ENCODE measurements around the gene SUMO3.

Gene SUMO3

GRCh38 chr21:44789880-44790279 is 28.0 kb downstream of the SUMO3 start:
- Histone ChIP-seq H3K4me3 (ENCODE audit: low read depth, low read length) (no peak overlapping the region), H3K27me3 (no peaks in the 10 kb centered on the region), H3K9me3 (no peaks in the 10 kb centered on the region), H3K4me1 (no peaks in the 10 kb centered on the region), H3K36me3 (peaks cover 53% of the 10 kb centered on the region)
- TF ChIP-seq, protein P1, sequence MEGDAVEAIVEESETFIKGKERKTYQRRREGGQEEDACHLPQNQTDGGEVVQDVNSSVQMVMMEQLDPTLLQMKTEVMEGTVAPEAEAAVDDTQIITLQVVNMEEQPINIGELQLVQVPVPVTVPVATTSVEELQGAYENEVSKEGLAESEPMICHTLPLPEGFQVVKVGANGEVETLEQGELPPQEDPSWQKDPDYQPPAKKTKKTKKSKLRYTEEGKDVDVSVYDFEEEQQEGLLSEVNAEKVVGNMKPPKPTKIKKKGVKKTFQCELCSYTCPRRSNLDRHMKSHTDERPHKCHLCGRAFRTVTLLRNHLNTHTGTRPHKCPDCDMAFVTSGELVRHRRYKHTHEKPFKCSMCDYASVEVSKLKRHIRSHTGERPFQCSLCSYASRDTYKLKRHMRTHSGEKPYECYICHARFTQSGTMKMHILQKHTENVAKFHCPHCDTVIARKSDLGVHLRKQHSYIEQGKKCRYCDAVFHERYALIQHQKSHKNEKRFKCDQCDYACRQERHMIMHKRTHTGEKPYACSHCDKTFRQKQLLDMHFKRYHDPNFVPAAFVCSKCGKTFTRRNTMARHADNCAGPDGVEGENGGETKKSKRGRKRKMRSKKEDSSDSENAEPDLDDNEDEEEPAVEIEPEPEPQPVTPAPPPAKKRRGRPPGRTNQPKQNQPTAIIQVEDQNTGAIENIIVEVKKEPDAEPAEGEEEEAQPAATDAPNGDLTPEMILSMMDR (IDR thresholded peaks at IDR 0.05; ENCODE audit: low read depth, low read length): no peak
- DNase-seq: no peak

DNA sequence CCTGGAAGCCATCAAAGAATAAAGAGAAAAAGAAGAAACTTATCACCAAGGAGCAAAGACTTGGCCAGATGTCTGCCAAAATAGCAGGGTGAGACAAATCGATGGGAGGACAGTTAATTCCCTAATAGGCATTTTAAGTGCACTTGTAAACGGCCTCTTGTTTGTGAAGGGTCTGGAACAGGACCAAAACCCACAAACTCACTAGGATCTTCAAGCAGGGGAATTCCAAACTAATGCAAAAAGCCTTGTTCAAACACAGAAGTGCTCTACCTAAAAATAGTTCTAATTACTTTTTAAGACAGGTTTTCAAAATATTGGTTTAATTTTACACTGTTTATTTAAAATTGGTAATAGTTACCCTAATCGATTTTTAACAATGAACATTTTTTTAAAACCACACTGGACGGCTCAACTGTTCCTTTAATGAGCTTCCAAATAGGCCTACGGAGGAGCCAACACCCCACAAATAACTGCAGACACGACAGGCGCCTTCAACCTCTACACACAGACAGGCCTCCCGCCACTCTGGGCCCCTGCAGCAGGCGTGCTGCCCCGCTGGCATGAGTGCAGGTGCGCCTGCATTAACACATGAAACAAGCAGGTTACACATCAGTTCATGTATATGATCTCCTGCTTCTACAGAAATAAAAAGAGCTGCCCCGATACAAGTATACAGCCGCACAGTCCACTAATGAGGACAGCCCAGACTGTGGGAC is 32.1 kb downstream of the SUMO3 start:
- peaks cover 45% of the 10 kb centered on the region for H3K36me3 ChIP-seq
- H3K4me1 ChIP-seq: no peaks in the 10 kb centered on the region
- TF ChIP-seq, protein P1 (IDR thresholded peaks at IDR 0.05; ENCODE audit: low read depth, low read length): no peak
- DNase-seq: no peak
- H3K9me3 ChIP-seq: no peaks in the 10 kb centered on the region
- no peaks in the 10 kb centered on the region for H3K27me3 ChIP-seq
- no peak overlapping the region for H3K4me3 ChIP-seq (ENCODE audit: low read depth, low read length)

- H3K4me1 ChIP-seq: no peaks in the 10 kb centered on the region
- no peaks in the 10 kb centered on the region for H3K27me3 ChIP-seq
- H3K36me3 ChIP-seq: peaks cover 41% of the 10 kb centered on the region
- TF ChIP-seq, protein P1 (IDR thresholded peaks at IDR 0.05; ENCODE audit: low read depth, low read length): no peak
- no peak overlapping the region for H3K4me3 ChIP-seq (ENCODE audit: low read depth, low read length)
- DNase-seq: no peak
- no peaks in the 10 kb centered on the region for H3K9me3 ChIP-seq
Measured at GRCh38 chr21:44784810-44785209, 33.1 kb downstream of the SUMO3 start.

GRCh38 chr21:44783020-44783696 is 34.7 kb downstream of the SUMO3 start:
- TF ChIP-seq, protein P1 (IDR thresholded peaks at IDR 0.05; ENCODE audit: low read depth, low read length): no peak
- Histone ChIP-seq H3K4me3 (ENCODE audit: low read depth, low read length) (no peak overlapping the region), H3K4me1 (no peaks in the 10 kb centered on the region), H3K27me3 (no peaks in the 10 kb centered on the region), H3K36me3 (peaks cover 50% of the 10 kb centered on the region), H3K9me3 (no peaks in the 10 kb centered on the region)
- DNase-seq: no peak

GRCh38 chr21:44780767-44781459 is 36.9 kb downstream of the SUMO3 start:
- H3K36me3 ChIP-seq: peaks cover 55% of the 10 kb centered on the region
- no peaks in the 10 kb centered on the region for H3K4me1 ChIP-seq
- TF ChIP-seq, protein P1 (IDR thresholded peaks at IDR 0.05; ENCODE audit: low read depth, low read length): no peak
- no peaks in the 10 kb centered on the region for H3K27me3 ChIP-seq
- DNase-seq: no peak
- no peak overlapping the region for H3K4me3 ChIP-seq (ENCODE audit: low read depth, low read length)
- H3K9me3 ChIP-seq: no peaks in the 10 kb centered on the region
